ENCODE measurements around the gene ZNF485.

Gene ZNF485

GRCh38 chr10:43655311-43655710, 49.1 kb downstream of the ZNF485 start:
- Histone ChIP-seq H2AFZ (ENCODE audit: low read length) (no peak overlapping the region), H3K27me3 (replicated peaks; ENCODE audit: insufficient read depth, low read length) (no peaks in the 10 kb centered on the region), H3K9me3 (replicated peaks; ENCODE audit: insufficient read depth, low read length) (no peaks in the 10 kb centered on the region), H4K20me1 (ENCODE audit: insufficient read depth, low read length) (no peaks in the 10 kb centered on the region), H3K27ac (ENCODE audit: low read length) (no peak overlapping the region), H3K36me3 (replicated peaks; ENCODE audit: insufficient read depth, low read length) (no peaks in the 10 kb centered on the region), H3K9ac (ENCODE audit: low read length) (no peak overlapping the region), H3K4me1 (ENCODE audit: low read length) (no peaks in the 10 kb centered on the region), H3K4me3 (ENCODE audit: low read length) (no peak overlapping the region), H3K4me2 (ENCODE audit: low read depth, low read length) (no peak overlapping the region), H3F3A (ENCODE audit: insufficient read depth, low read length) (no peaks in the 10 kb centered on the region), H3K9me2 (replicated peaks; ENCODE audit: insufficient read depth, low read length) (no peaks in the 10 kb centered on the region), H3K79me2 (ENCODE audit: low read length) (no peaks in the 10 kb centered on the region)
- TF ChIP-seq EZH2phosphoT487 (IDR thresholded peaks at IDR 0.05; ENCODE audit: low read length) (no peak), EZH2 (optimal IDR thresholded peaks at IDR 0.05; ENCODE audit: low read depth, low read length) (no peak), CTCF (IDR thresholded peaks at IDR 0.05; ENCODE audit: low read length) (no peak)
- DNase-seq = no peak

DNA sequence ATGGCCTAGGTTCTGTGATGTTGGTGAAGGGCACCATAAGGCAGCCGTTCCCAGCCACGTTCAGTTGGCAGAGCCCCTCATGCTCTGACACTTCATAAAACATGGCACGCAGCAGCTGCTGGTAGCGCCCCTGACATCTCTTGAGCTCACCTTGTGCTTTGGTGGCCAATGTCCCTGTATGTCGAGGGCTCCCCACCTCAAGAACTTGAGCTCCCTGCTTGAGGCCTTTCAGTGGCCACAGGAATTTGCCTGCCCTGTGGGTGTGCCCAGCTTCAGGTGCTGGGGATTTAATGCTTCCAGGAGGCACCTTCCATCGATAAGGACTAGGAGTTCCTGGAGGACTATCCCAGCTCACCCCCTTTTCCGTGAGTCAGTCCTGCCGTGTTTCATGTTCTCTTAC, 52.0 kb downstream of the ZNF485 start:
- Histone ChIP-seq H3K9me2 (replicated peaks; ENCODE audit: insufficient read depth, low read length) (no peaks in the 10 kb centered on the region), H4K20me1 (ENCODE audit: insufficient read depth, low read length) (no peaks in the 10 kb centered on the region), H3K9me3 (replicated peaks; ENCODE audit: insufficient read depth, low read length) (no peaks in the 10 kb centered on the region), H3K9ac (ENCODE audit: low read length) (no peak overlapping the region), H3F3A (ENCODE audit: insufficient read depth, low read length) (no peaks in the 10 kb centered on the region), H3K79me2 (ENCODE audit: low read length) (no peaks in the 10 kb centered on the region), H3K4me1 (ENCODE audit: low read length) (no peaks in the 10 kb centered on the region), H3K27me3 (replicated peaks; ENCODE audit: insufficient read depth, low read length) (no peaks in the 10 kb centered on the region), H2AFZ (ENCODE audit: low read length) (no peak overlapping the region), H3K27ac (ENCODE audit: low read length) (no peak overlapping the region), H3K4me2 (ENCODE audit: low read depth, low read length) (no peak overlapping the region), H3K4me3 (ENCODE audit: low read length) (no peak overlapping the region), H3K36me3 (replicated peaks; ENCODE audit: insufficient read depth, low read length) (no peaks in the 10 kb centered on the region)
- no peak for DNase-seq
- no peak for TF ChIP-seq EZH2 (optimal IDR thresholded peaks at IDR 0.05; ENCODE audit: low read depth, low read length)
- TF ChIP-seq EZH2phosphoT487 (IDR thresholded peaks at IDR 0.05; ENCODE audit: low read length) = no peak
- no peak for TF ChIP-seq CTCF (IDR thresholded peaks at IDR 0.05; ENCODE audit: low read length)

DNA sequence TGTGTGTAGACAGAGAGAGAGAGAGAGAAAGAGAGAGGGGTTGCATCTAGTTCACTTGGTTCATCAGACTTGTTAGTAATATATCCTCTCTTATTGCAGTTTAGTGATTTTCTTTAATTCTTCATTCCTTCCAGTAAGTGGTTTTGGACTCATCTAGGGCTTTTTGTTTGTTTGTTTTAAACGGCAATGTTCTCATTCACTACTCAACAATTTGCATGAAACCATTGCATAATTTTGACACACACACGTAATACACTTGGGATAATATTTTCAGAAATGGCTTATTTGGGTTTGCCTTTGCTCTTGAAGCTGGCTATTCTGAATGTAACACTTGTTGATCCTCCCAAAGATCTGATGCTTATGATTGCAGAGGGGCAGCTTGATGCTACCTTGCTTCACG, 58.8 kb downstream of the ZNF485 start:
- H3K36me3 ChIP-seq (replicated peaks; ENCODE audit: insufficient read depth, low read length) = no peaks in the 10 kb centered on the region
- H3K4me1 ChIP-seq (ENCODE audit: low read length) = no peaks in the 10 kb centered on the region
- H3K79me2 ChIP-seq (ENCODE audit: low read length) = no peaks in the 10 kb centered on the region
- no peaks in the 10 kb centered on the region for H3K9me2 ChIP-seq (replicated peaks; ENCODE audit: insufficient read depth, low read length)
- H3K27ac ChIP-seq (ENCODE audit: low read length) = no peak overlapping the region
- TF ChIP-seq CTCF (IDR thresholded peaks at IDR 0.05; ENCODE audit: low read length) (no peak), EZH2 (optimal IDR thresholded peaks at IDR 0.05; ENCODE audit: low read depth, low read length) (no peak), EZH2phosphoT487 (IDR thresholded peaks at IDR 0.05; ENCODE audit: low read length) (no peak)
- no peak overlapping the region for H3K4me3 ChIP-seq (ENCODE audit: low read length)
- DNase-seq = no peak
- H4K20me1 ChIP-seq (ENCODE audit: insufficient read depth, low read length) = no peaks in the 10 kb centered on the region
- H3F3A ChIP-seq (ENCODE audit: insufficient read depth, low read length) = no peaks in the 10 kb centered on the region
- H2AFZ ChIP-seq (ENCODE audit: low read length) = no peak overlapping the region
- no peak overlapping the region for H3K4me2 ChIP-seq (ENCODE audit: low read depth, low read length)
- no peak overlapping the region for H3K9ac ChIP-seq (ENCODE audit: low read length)
- no peaks in the 10 kb centered on the region for H3K27me3 ChIP-seq (replicated peaks; ENCODE audit: insufficient read depth, low read length)
- H3K9me3 ChIP-seq (replicated peaks; ENCODE audit: insufficient read depth, low read length) = no peaks in the 10 kb centered on the region

Data from MM.1S (cell line).